SK-N-SH (cell line): Measurements from ENCODE around the gene ESYT1. TPM values are rescaled to one million over a fixed set of nuclear protein-coding genes. Genes with fewer than 3 reads are reported as not detected.

ENCODE experiments used
- CTCF ChIA-PET: fragments of 300-600, 350-600 bp; formaldehyde crosslinking; extraction: SDS; loops from one replicate; lab custom pipeline; 2021; lab: Yijun Ruan, JAX
- POLR2A ChIA-PET: fragments of 350-600 bp; sonication (Branson Sonifier 250); formaldehyde crosslinking; extraction: SDS; loops from one replicate; lab custom pipeline; 2020; ENCODE audit warnings: antibody characterized with exemption, inconsistent platforms; lab: Yijun Ruan, JAX
- DNase-seq: peaks from one replicate; pipeline ENCODE4 v3.0.0; 2012
- H2AFZ ChIP-seq: fragments of 200-600 bp; sonication (generic); 2 replicates; pipeline ENCODE4 v1.8.1; 2016; ENCODE audit warnings: antibody characterized with exemption, mild to moderate bottlenecking, low read depth
- H3F3A ChIP-seq: fragments of 200-600 bp; sonication (generic); replicated peaks from 2 replicates; pipeline ENCODE3; 2016; ENCODE audit warnings: antibody characterized with exemption, mild to moderate bottlenecking; ENCODE audit not compliant: insufficient read depth
- H3K27ac ChIP-seq, 2 experiments: fragments of 200-500 bp in 1 of 2; fragments of 200-600 bp in 1 of 2; sonication (Bioruptor generic) in 1 of 2; sonication (generic), shearing (Covaris generic) in 1 of 2; 2 replicates each; pipeline versions ENCODE4 v1.5.1 to v1.6.1; 2014 to 2016; ENCODE audit warnings: low read depth in 2 of 2, inconsistent platforms in 1 of 2, low read length in 1 of 2, mild to moderate bottlenecking in 1 of 2, mixed read lengths in 1 of 2
- H3K27me3 ChIP-seq: fragments of 200-600 bp; sonication (generic), shearing (Covaris generic); 2 replicates; pipeline ENCODE4 v1.6.1; 2016; ENCODE audit warnings: mixed run types; ENCODE audit not compliant: insufficient read depth
- H3K36me3 ChIP-seq, 2 experiments: fragments of 200-500 bp in 1 of 2; fragments of 200-600 bp in 1 of 2; sonication (Bioruptor generic) in 1 of 2; sonication (generic) in 1 of 2; replicated peaks in 1 of 2; 2 replicates each; pipeline versions ENCODE3 to v1.5.1; 2014 to 2016; ENCODE audit warnings: low read length in 1 of 2, mild to moderate bottlenecking in 1 of 2; ENCODE audit not compliant: insufficient read depth in 2 of 2, control insufficient read depth in 1 of 2
- H3K4me1 ChIP-seq, 2 experiments: fragments of 200-500 bp in 1 of 2; fragments of 200-600 bp in 1 of 2; sonication (Bioruptor generic) in 1 of 2; sonication (generic), shearing (Covaris generic) in 1 of 2; 2 replicates each; pipeline versions ENCODE4 v1.5.1 to v1.6.1; 2014 to 2016; ENCODE audit warnings: low read depth in 1 of 2, low read length in 1 of 2, mixed run types in 1 of 2; ENCODE audit not compliant: insufficient read depth in 2 of 2, control insufficient read depth in 1 of 2
- H3K4me2 ChIP-seq: fragments of 200-600 bp; sonication (generic), shearing (Covaris generic); 2 replicates; pipeline ENCODE4 v1.6.1; 2017; ENCODE audit warnings: mixed run types
- H3K4me3 ChIP-seq, 2 experiments: fragments of 200-500 bp in 1 of 2; fragments of 200-600 bp in 1 of 2; sonication (Bioruptor generic) in 1 of 2; sonication (generic), shearing (Covaris generic) in 1 of 2; 2 replicates each; pipeline versions ENCODE4 v1.5.1 to v1.8.1; 2014 to 2016; ENCODE audit warnings: low read depth in 2 of 2, inconsistent platforms in 1 of 2, low read length in 1 of 2, mild to moderate bottlenecking in 1 of 2, mixed read lengths in 1 of 2, moderate library complexity in 1 of 2
- H3K79me2 ChIP-seq: fragments of 200-600 bp; sonication (generic); 2 replicates; pipeline ENCODE4 v1.8.1; 2017; ENCODE audit warnings: mild to moderate bottlenecking; ENCODE audit not compliant: insufficient read depth
- H3K9ac ChIP-seq: fragments of 200-600 bp; sonication (generic); 2 replicates; pipeline ENCODE4 v1.6.1; 2017; ENCODE audit warnings: mixed run types
- H3K9me2 ChIP-seq: fragments of 200-600 bp; sonication (generic); 2 replicates; pipeline ENCODE4 v1.6.1; 2017; ENCODE audit warnings: mixed run types
- H3K9me3 ChIP-seq: fragments of 200-600 bp; sonication (generic); 2 replicates; pipeline ENCODE4 v1.6.1; 2017; ENCODE audit warnings: mixed run types, mild to moderate bottlenecking, moderate library complexity
- H4K20me1 ChIP-seq: fragments of 200-600 bp; sonication (generic); 2 replicates; pipeline ENCODE4 v1.6.1; 2017; ENCODE audit warnings: mild to moderate bottlenecking, mixed run types; ENCODE audit not compliant: insufficient read depth
- CHD2 ChIP-seq: fragments of 150-350 bp; IDR thresholded peaks from 2 replicates; pipeline ENCODE4 v1.6.1; 2018; ENCODE audit warnings: low read length; ENCODE audit not compliant: partially characterized antibody
- ELF1 ChIP-seq: IDR thresholded peaks from 2 replicates; pipeline ENCODE4 v1.4.0; 2012
- FOSL2 ChIP-seq: IDR thresholded peaks from 2 replicates; pipeline ENCODE4 v1.4.0; 2012; ENCODE audit warnings: low read depth, mild to moderate bottlenecking, moderate library complexity, borderline replicate concordance
- FOXJ3 ChIP-seq: sonication (generic); formaldehyde crosslinking; IDR thresholded peaks from 2 replicates; pipeline ENCODE4 v1.5.1; 2020; ENCODE audit warnings: mild to moderate bottlenecking, missing genetic modification reagents
- FOXM1 ChIP-seq: IDR thresholded peaks from 2 replicates; pipeline ENCODE4 v1.4.0; 2012; ENCODE audit warnings: low read depth, mild to moderate bottlenecking
- GABPA ChIP-seq: IDR thresholded peaks from 2 replicates; pipeline ENCODE4 v1.4.0; 2012; ENCODE audit warnings: low read depth, mild to moderate bottlenecking
- GATA2 ChIP-seq: sonication (generic); formaldehyde crosslinking; IDR thresholded peaks from 2 replicates; pipeline ENCODE4 v1.5.0; 2020; ENCODE audit warnings: mild to moderate bottlenecking, missing genetic modification reagents
- MEF2A ChIP-seq: IDR thresholded peaks from 2 replicates; pipeline ENCODE4 v1.4.0; 2012; ENCODE audit warnings: low read depth, borderline replicate concordance
- MXI1 ChIP-seq: IDR thresholded peaks from 2 replicates; pipeline ENCODE4 v1.6.1; 2012; ENCODE audit warnings: mild to moderate bottlenecking, low read depth, low read length, improper control_type of control experiment
- NRF1 ChIP-seq: IDR thresholded peaks from 2 replicates; pipeline ENCODE4 v1.6.1; 2012; ENCODE audit warnings: low read depth, mild to moderate bottlenecking, low read length
- POLR2AphosphoS5 ChIP-seq: IDR thresholded peaks from 2 replicates; pipeline ENCODE4 v1.6.1; 2012; ENCODE audit warnings: low read depth, low read length
- SIN3A ChIP-seq: IDR thresholded peaks from 2 replicates; pipeline ENCODE4 v1.6.1; 2012; ENCODE audit warnings: low read depth, mild to moderate bottlenecking, low read length, moderate library complexity, borderline replicate concordance
- TAF1 ChIP-seq: IDR thresholded peaks from 2 replicates; pipeline ENCODE4 v1.6.1; 2012; ENCODE audit warnings: low read depth, mild to moderate bottlenecking, low read length, moderate library complexity, borderline replicate concordance
- TCF12 ChIP-seq: IDR thresholded peaks from 2 replicates; pipeline ENCODE4 v1.4.0; 2012
- USF2 ChIP-seq: fragments of 150-350 bp; IDR thresholded peaks from 2 replicates; pipeline ENCODE4 v1.6.1; 2017; ENCODE audit warnings: antibody characterized with exemption, low read length, low read depth, borderline replicate concordance
- YY1 ChIP-seq: IDR thresholded peaks from 2 replicates; pipeline ENCODE4 v1.4.0; 2012; ENCODE audit warnings: low read depth, mild to moderate bottlenecking
- WGBS: methylation state at CpG from one replicate; pipeline ENCODE4 v1.1.6; 2017; ENCODE audit warnings: low lambda C conversion rate; 5-methylcytosine and 5-hydroxymethylcytosine counted together
- polyA plus RNA-seq, 3 experiments: library from polyadenylated mRNA; depleted of rRNA; stranded (reverse); fragments of >200 nt; gene quantifications; 2 replicates each; pipeline ENCODE4 v1.2.3, GENCODE V29; 2012
- TF ChIP-seq, protein P1 (sequence below): IDR thresholded peaks from 2 replicates; pipeline ENCODE4 v1.4.0; 2012; ENCODE audit warnings: low read depth
- TF ChIP-seq, protein P2 (sequence below): IDR thresholded peaks from 2 replicates; pipeline ENCODE4 v1.6.1; 2012; ENCODE audit warnings: mild to moderate bottlenecking, low read depth, low read length, moderate library complexity
- TF ChIP-seq, protein P3 (sequence below): IDR thresholded peaks from 2 replicates; pipeline ENCODE4 v1.4.0; 2012; ENCODE audit warnings: low read depth, borderline replicate concordance
- TF ChIP-seq, protein P4 (sequence below): fragments of 150-350 bp; IDR thresholded peaks from 2 replicates; pipeline ENCODE4 v1.6.1; 2016; ENCODE audit warnings: mild to moderate bottlenecking, low read depth, low read length

Gene ESYT1
- polyA plus RNA-seq, 1 of the 3 experiments (the other 2 are of a cell fraction), result 132 TPM

- H3K4me1 ChIP-seq, result peaks cover 18 to 20% of the 10 kb centered on the region in 2 experiments; a peak in 3 of 4 replicates
- H3K79me2 ChIP-seq, result peaks cover 40% of the 10 kb centered on the region
- H3K27ac ChIP-seq, result peak within 1 kb of the TSS; percentile 93 to 95
- H2AFZ ChIP-seq, result peak within 1 kb of the TSS; percentile 96
- DNase-seq, result peak; percentile 80
- ChIA-PET POLR2A (interaction anchor here (0.6 to 2.5 kb wide), 10 partner anchors 9 to 1882 kb away, joined by 3 to 44 read pairs (median 4); partner anchors contain the start of genes ESYT1, IKZF4, PA2G4 and SMARCC2), CTCF (interaction anchor here (0.9 to 16.0 kb wide), 7 partner anchors 11 to 120 kb away, joined by 3 to 272 read pairs (median 8); partner anchors contain the start of genes ESYT1, PA2G4, SMARCC2 and SUOX)
- no peaks in the 10 kb centered on the region for H3K9me3 ChIP-seq
- peak within 1 kb of the TSS; percentile 89 to 94 for H3K4me3 ChIP-seq
- no peaks in the 10 kb centered on the region for H3K9me2 ChIP-seq
- under 1% methylated on average over 25 of the region's 34 CpGs for WGBS
- TF ChIP-seq, protein P1, sequence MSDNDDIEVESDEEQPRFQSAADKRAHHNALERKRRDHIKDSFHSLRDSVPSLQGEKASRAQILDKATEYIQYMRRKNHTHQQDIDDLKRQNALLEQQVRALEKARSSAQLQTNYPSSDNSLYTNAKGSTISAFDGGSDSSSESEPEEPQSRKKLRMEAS, result peak; percentile 93
- TF ChIP-seq POLR2AphosphoS5 (peak; percentile 100), GATA2 (CRISPR knock-in tag) (no peak), CHD2 (peak; percentile 70), FOXJ3 (no peak), YY1 (peak; percentile 91), ELF1 (peak; percentile 59), MXI1 (peak; percentile 82; the same call in 1 of the 2 replicates), NRF1 (no peak), SIN3A (peak; percentile 59; the same call in 1 of the 2 replicates), TCF12 (no peak; the same call in 1 of the 2 replicates), USF2 (no peak), TAF1 (peak; percentile 98), GABPA (peak; percentile 86), FOSL2 (no peak), MEF2A (no peak), FOXM1 (no peak)
- TF ChIP-seq, protein P2, sequence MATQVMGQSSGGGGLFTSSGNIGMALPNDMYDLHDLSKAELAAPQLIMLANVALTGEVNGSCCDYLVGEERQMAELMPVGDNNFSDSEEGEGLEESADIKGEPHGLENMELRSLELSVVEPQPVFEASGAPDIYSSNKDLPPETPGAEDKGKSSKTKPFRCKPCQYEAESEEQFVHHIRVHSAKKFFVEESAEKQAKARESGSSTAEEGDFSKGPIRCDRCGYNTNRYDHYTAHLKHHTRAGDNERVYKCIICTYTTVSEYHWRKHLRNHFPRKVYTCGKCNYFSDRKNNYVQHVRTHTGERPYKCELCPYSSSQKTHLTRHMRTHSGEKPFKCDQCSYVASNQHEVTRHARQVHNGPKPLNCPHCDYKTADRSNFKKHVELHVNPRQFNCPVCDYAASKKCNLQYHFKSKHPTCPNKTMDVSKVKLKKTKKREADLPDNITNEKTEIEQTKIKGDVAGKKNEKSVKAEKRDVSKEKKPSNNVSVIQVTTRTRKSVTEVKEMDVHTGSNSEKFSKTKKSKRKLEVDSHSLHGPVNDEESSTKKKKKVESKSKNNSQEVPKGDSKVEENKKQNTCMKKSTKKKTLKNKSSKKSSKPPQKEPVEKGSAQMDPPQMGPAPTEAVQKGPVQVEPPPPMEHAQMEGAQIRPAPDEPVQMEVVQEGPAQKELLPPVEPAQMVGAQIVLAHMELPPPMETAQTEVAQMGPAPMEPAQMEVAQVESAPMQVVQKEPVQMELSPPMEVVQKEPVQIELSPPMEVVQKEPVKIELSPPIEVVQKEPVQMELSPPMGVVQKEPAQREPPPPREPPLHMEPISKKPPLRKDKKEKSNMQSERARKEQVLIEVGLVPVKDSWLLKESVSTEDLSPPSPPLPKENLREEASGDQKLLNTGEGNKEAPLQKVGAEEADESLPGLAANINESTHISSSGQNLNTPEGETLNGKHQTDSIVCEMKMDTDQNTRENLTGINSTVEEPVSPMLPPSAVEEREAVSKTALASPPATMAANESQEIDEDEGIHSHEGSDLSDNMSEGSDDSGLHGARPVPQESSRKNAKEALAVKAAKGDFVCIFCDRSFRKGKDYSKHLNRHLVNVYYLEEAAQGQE, result peak; percentile 74
- TF ChIP-seq, protein P3, sequence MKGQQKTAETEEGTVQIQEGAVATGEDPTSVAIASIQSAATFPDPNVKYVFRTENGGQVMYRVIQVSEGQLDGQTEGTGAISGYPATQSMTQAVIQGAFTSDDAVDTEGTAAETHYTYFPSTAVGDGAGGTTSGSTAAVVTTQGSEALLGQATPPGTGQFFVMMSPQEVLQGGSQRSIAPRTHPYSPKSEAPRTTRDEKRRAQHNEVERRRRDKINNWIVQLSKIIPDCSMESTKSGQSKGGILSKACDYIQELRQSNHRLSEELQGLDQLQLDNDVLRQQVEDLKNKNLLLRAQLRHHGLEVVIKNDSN, result no peak
- TF ChIP-seq, protein P4, sequence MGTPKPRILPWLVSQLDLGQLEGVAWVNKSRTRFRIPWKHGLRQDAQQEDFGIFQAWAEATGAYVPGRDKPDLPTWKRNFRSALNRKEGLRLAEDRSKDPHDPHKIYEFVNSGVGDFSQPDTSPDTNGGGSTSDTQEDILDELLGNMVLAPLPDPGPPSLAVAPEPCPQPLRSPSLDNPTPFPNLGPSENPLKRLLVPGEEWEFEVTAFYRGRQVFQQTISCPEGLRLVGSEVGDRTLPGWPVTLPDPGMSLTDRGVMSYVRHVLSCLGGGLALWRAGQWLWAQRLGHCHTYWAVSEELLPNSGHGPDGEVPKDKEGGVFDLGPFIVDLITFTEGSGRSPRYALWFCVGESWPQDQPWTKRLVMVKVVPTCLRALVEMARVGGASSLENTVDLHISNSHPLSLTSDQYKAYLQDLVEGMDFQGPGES, result no peak
- H3F3A ChIP-seq, result peaks cover 45% of the 10 kb centered on the region
- H3K9ac ChIP-seq, result peak within 1 kb of the TSS; percentile 97
- peak within 1 kb of the TSS; percentile 93 for H3K4me2 ChIP-seq
- no peaks in the 10 kb centered on the region for H3K27me3 ChIP-seq
- H3K36me3 ChIP-seq, result peaks cover 28 to 40% of the 10 kb centered on the region in 2 experiments
- peaks cover 3% of the 10 kb centered on the region; the same call in 1 of the 2 replicates for H4K20me1 ChIP-seq
Observed at GRCh38 chr12:56116267-56117081, 11.6 kb upstream of the ESYT1 start, which contains the start of gene RPL41. RPL41 (plus strand) TSS chr12:56116633.
